ENCODE measurements around the gene MSS51. TPM values are rescaled to one million over a fixed set of nuclear protein-coding genes. Genes with fewer than 3 reads are reported as not detected.
"Not testable (repeated sequence)": the region's sequence is repeated elsewhere in the genome, so short reads cannot be mapped to it uniquely, and the experiment has no call there.

MSS51 gene
- total RNA-seq, 4 donors from 2014 or later: 1.0 to 4.6 (median 2.0) TPM

DNA sequence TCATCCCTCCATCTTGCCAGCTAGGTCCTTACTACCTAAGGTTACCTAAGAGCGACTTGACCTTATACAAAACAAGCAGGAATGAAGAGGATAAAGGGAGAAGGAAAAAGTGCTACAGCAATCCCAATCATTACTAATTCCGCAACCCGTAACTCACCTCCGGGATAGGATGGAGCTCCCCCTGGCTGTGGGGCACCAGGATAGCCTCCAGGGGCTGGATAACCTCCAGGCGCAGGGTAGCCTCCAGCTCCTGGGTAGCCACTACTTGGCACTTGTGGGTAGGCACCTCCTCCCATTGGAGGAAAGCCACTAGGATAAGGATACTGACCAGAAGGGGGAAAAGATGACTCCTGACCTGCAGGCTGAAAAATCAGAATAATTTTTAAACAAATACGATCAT is 35.3 kb downstream of the MSS51 start:
- TF ChIP-seq, protein P1, sequence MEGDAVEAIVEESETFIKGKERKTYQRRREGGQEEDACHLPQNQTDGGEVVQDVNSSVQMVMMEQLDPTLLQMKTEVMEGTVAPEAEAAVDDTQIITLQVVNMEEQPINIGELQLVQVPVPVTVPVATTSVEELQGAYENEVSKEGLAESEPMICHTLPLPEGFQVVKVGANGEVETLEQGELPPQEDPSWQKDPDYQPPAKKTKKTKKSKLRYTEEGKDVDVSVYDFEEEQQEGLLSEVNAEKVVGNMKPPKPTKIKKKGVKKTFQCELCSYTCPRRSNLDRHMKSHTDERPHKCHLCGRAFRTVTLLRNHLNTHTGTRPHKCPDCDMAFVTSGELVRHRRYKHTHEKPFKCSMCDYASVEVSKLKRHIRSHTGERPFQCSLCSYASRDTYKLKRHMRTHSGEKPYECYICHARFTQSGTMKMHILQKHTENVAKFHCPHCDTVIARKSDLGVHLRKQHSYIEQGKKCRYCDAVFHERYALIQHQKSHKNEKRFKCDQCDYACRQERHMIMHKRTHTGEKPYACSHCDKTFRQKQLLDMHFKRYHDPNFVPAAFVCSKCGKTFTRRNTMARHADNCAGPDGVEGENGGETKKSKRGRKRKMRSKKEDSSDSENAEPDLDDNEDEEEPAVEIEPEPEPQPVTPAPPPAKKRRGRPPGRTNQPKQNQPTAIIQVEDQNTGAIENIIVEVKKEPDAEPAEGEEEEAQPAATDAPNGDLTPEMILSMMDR (IDR thresholded peaks at IDR 0.05): no peak
- ATAC-seq (ENCODE audit: low FRiP score) (no peak), DNase-seq (ENCODE audit: low spot score) (no peak)

DNA sequence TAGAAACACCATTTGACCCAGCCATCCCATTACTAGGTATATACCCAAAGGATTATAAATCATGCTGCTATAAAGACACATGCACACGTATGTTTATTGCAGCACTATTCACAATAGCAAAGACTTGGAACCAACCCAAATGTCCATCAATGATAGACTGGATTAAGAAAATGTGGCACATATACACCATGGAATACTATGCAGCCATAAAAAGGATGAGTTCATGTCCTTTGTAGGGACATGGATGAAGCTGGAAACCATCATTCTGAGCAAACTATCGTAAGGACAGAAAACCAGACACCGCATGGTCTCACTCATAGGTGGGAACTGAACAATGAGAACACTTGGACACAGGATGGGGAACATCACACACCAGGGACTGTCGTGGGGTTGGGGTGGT is 39.0 kb downstream of the MSS51 start:
- not testable (repeated sequence) for ATAC-seq (ENCODE audit: low FRiP score); DNase-seq (ENCODE audit: low spot score)

- TF ChIP-seq, protein P1 (IDR thresholded peaks at IDR 0.05): no peak
- no peak for DNase-seq (ENCODE audit: low spot score)
- ATAC-seq (ENCODE audit: low FRiP score): no peak
Measured at GRCh38 chr10:73388228-73388627, 45.1 kb downstream of the MSS51 start.

DNA sequence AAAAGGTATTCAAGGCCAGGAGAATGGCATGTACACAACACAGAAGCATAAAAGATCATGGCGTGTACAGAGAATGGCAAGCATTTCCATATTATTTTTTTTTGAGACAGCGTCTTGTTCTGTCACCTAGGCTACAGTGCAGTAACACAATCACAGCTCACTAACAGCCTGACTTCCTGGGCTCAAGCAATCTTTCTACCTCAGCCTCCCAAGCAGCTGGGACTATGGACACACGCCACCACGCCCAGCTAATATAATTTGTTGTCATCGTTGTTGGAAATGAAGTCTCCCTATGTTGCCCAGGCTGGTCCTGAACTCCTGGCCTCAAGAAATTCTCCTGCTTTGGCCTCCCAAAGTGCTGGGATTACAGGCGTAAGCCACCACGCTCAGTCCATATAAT is 46.8 kb downstream of the MSS51 start:
- ATAC-seq (ENCODE audit: low FRiP score): no peak
- DNase-seq (ENCODE audit: low spot score): no peak
- TF ChIP-seq, protein P1 (IDR thresholded peaks at IDR 0.05): no peak

GRCh38 chr10:73379064-73379748 is 54.2 kb downstream of the MSS51 start:
- no peak for DNase-seq (ENCODE audit: low spot score)
- no peak for ATAC-seq (ENCODE audit: low FRiP score)
- TF ChIP-seq, protein P1 (IDR thresholded peaks at IDR 0.05): no peak

DNA sequence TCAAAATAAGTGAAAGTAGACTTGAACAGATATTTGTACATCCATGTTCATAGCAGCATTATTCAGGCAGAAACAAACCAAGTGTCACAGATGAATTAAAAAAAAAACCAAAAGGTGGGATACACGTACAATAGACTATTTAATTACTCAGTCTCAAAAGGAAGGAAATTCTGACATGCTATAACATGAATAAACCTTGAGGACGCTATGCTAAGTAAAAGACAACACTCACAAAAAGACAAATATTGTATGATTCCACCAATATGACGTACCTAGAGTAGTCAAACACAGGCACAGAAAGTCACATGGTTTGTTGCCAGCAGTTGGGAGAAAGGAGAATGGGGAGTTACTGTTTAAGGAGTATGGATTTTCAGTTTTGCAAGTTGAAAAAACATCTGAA is 56.7 kb downstream of the MSS51 start:
- TF ChIP-seq, protein P1 (IDR thresholded peaks at IDR 0.05): no peak
- no peak for ATAC-seq (ENCODE audit: low FRiP score)
- no peak for DNase-seq (ENCODE audit: low spot score)

Other genes starting within 250 kb of the MSS51 start
- 10 to 100 TPM in 2 of 4 donors, 1 to 10 TPM in 2; 5.9 to 14.8 (median 11.6) TPM for gene DNAJC9, start 186.3 kb downstream of the MSS51 start, total RNA-seq
- gene MRPS16, start 180.9 kb downstream of the MSS51 start, total RNA-seq: 10 to 100 TPM; 35.8 to 47.9 (median 39.9) TPM
- gene CFAP70, start 74.7 kb downstream of the MSS51 start, total RNA-seq: 1 to 10 TPM; 2.0 to 3.2 (median 3.0) TPM
- gene ANXA7, start 19.5 kb downstream of the MSS51 start, total RNA-seq: 100 to 1,000 TPM in 3 of 4 donors, 10 to 100 TPM in 1; 99.6 to 115 (median 112) TPM
- 10 to 100 TPM; 41.1 to 57.7 (median 46.2) TPM for gene PPP3CB, start 62.5 kb upstream of the MSS51 start, total RNA-seq
- 10 to 100 TPM in 3 of 4 donors, 1 to 10 TPM in 1; 9.2 to 28.1 (median 20.2) TPM for gene USP54, start 157.8 kb upstream of the MSS51 start, total RNA-seq
- gene MYOZ1, start 207.9 kb upstream of the MSS51 start, total RNA-seq: 1 to 10 TPM in 2 of 4 donors, under 1 TPM in 1, not detected in 1; 0.82 to 1.9 (median 1.6) TPM
- under 1 TPM in 1 of 4 donors, not detected in 3; 0.13 TPM for gene SYNPO2L, start 222.5 kb upstream of the MSS51 start, total RNA-seq